ENCODE results near the gene AGT.
"Not testable (repeated sequence)": the region's sequence is repeated elsewhere in the genome, so short reads cannot be mapped to it uniquely, and the experiment has no call there.

AGT gene

GRCh38 chr1:230691615-230692014 is 22.3 kb downstream of the AGT start:
- DNase-seq (ENCODE audit: low read depth, low spot score), result no peak

GRCh38 chr1:230690101-230690500 is 23.8 kb downstream of the AGT start:
- DNase-seq (ENCODE audit: low read depth, low spot score), result no peak

GRCh38 chr1:230686747-230687146 is 27.2 kb downstream of the AGT start:
- no peak for DNase-seq (ENCODE audit: low read depth, low spot score)

- no peak for DNase-seq (ENCODE audit: low read depth, low spot score)
Observed at GRCh38 chr1:230684998-230685397, 28.9 kb downstream of the AGT start.

GRCh38 chr1:230684146-230684545 is 29.8 kb downstream of the AGT start:
- no peak for DNase-seq (ENCODE audit: low read depth, low spot score)

- DNase-seq (ENCODE audit: low read depth, low spot score), result no peak
Observed at GRCh38 chr1:230682882-230683610, 30.9 kb downstream of the AGT start.

GRCh38 chr1:230682274-230682673 is 31.6 kb downstream of the AGT start:
- DNase-seq (ENCODE audit: low read depth, low spot score), result no peak

- no peak for DNase-seq (ENCODE audit: low read depth, low spot score)
Observed at GRCh38 chr1:230681599-230681998, 32.3 kb downstream of the AGT start.

- no peak for DNase-seq (ENCODE audit: low read depth, low spot score)
Observed at GRCh38 chr1:230680300-230681025, 33.5 kb downstream of the AGT start.

- no peak for DNase-seq (ENCODE audit: low read depth, low spot score)
Observed at GRCh38 chr1:230679825-230680224, 34.1 kb downstream of the AGT start.

- no peak for DNase-seq (ENCODE audit: low read depth, low spot score)
Observed at GRCh38 chr1:230679192-230679591, 34.7 kb downstream of the AGT start.

GRCh38 chr1:230677200-230677599 is 36.7 kb downstream of the AGT start:
- no peak for DNase-seq (ENCODE audit: low read depth, low spot score)

GRCh38 chr1:230674581-230674980 is 39.3 kb downstream of the AGT start:
- DNase-seq (ENCODE audit: low read depth, low spot score), result no peak

- DNase-seq (ENCODE audit: low read depth, low spot score), result no peak
Observed at GRCh38 chr1:230669543-230669942, 44.4 kb downstream of the AGT start.

- no peak for DNase-seq (ENCODE audit: low read depth, low spot score)
Observed at GRCh38 chr1:230668227-230668626, 45.7 kb downstream of the AGT start.

GRCh38 chr1:230661976-230662375 is 51.9 kb downstream of the AGT start:
- DNase-seq (ENCODE audit: low read depth, low spot score), result no peak

GRCh38 chr1:230658691-230659090 is 55.2 kb downstream of the AGT start:
- no peak for DNase-seq (ENCODE audit: low read depth, low spot score)

GRCh38 chr1:230658103-230658502 is 55.8 kb downstream of the AGT start:
- not testable (repeated sequence) for DNase-seq (ENCODE audit: low read depth, low spot score)

GRCh38 chr1:230656719-230657118 is 57.2 kb downstream of the AGT start:
- DNase-seq (ENCODE audit: low read depth, low spot score), result not testable (repeated sequence)

Measured in iPS DF 19.7 (cell line).